Mesenteric fat pad (tissue), 1 donor: ENCODE measurements around the gene APOC3. TPM values are rescaled to one million over a fixed set of nuclear protein-coding genes. Genes with fewer than 3 reads are reported as not detected.

ENCODE experiments used
- DNase-seq: peaks from one replicate; pipeline ENCODE4 v3.0.0-alpha.2; 2020; ENCODE audit warnings: low spot score
- total RNA-seq: library from RNA; stranded (reverse); fragmentation: NEBNext Ultra II Directional; extraction: Animal tissue kit (Norgen Biotek cat#: 25700); gene quantifications from one replicate; pipeline ENCODE4 v1.2.1, GENCODE V29; 2021
- donor health status: DM: yes; HTN: yes; CAD: no.

APOC3 gene
- total RNA-seq, 1 donor from 2014 or later: 2.2 TPM

DNA sequence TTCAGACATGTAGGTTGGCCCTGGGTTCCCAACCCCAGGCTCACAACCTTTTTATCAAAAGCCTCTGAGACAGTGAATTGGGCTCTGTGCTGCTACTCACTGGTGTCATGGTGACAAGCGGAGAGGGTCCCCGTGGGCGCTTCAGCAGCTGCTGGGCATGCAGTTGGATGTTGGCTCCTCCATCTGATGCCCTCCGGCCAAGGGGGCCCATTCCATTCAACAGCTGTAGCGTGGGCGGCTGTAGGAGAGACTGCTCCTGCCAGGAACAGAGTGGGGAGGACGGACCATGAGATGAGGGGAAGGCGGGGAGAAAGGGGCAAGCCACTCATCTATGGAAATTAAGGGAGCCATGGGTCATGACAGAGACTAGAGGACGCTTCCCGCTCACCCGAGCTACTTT, 43.7 kb downstream of the APOC3 start:
- DNase-seq: no peak

DNA sequence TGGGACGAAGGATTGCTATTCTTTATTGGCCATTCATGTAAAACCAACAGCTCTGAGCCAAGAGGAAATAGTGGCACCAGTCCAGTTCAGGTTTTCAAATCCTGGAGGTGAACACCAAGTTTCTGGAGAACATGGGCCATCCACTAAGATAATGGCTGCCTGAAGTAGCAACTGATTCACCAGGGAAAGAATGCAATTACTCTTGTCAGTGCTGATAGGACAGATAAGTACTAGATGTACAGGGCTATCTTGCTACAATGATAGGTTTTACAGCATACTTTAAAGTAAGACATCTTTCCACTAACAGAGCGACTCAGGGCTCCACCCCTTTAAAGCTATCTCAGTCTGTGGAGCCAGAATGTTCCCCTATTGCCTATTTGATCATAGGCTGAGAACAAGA, 44.5 kb downstream of the APOC3 start:
- no peak for DNase-seq

DNA sequence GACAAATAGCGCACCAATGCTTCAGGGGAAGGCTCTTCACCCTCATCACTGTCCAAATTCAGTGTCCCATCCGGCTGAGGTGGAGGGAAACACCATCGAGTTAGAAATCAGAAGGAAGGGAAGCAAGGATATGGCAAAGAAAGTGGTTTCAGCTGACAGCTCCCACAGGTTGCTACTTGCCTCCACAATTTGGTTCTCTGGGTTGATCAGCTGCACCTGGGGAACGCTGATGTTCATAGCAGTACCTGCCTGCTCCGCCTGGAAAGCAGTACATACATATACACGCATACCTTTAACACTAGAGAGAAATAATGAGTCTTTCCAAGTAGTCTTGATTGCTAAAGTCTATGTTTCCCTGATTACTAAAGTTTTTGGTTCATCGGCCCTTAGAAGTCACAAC, 45.5 kb downstream of the APOC3 start:
- no peak for DNase-seq

- DNase-seq: no peak
Measured at GRCh38 chr11:116876656-116877055, 46.9 kb downstream of the APOC3 start.

DNA sequence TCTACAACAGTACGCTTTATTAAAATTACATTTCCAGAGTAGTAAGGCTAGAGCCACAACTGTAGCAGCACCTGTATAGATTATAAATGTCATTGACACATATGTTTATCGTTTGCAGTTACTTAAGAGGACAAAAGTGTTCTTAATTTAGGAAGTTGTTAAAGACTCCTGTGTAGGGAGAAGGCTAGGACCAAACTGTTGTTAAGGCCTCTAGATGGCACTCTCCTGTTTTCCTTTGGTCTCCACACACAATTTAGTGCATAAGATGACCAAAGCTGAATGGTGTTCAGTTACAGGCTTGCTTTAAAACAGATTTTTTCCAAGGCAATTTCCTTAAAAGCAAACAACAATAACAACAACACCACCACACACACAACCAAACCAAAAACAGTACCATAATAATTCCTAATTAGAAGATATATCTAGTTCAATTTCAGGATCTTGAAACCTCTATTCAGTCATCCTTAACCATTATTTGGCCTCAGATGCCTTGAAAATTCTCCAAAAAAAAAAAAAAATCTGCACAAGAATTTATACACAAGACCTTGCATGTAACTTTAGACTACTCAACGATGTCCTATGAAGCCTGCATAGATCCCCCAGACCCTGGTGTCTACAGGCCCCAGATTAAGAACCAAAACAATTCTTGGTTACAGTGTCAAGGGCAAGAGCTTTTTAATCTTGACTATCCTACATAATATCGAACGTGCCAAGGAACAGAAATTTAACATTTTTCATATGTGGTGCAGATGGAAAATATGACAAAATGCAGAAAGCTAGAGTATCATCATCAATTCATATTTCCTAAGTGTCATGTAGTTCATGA, 50.3 kb downstream of the APOC3 start:
- DNase-seq: no peak

DNA sequence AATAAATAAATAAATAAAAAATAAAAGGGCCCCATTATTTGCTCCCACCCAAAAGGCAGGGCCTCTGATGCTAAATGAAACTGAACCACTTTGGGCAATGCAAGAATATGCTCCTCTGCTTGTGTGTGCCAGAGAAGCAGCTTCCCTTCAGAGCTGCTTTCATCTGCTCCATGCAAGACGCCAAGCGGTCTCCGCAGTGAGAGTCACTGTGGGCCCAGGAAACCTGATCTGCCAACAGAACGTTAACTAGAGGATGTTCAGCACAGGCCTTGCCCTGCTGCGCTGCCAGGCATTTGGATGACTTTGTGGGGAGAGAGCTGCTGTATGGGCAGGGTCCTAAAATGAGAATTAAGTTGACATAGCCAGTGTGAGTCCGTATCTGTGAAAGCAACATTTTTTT, 51.4 kb downstream of the APOC3 start:
- DNase-seq: no peak

- no peak for DNase-seq
Measured at GRCh38 chr11:116882386-116882785, 52.7 kb downstream of the APOC3 start.

Other genes with a start within 250 kb of the APOC3 start
- 13.4 TPM for gene BUD13, start 56.9 kb upstream of the APOC3 start, total RNA-seq
- gene ZPR1, start 41.9 kb upstream of the APOC3 start, total RNA-seq: 79.1 TPM
- not detected for gene APOA5, start 38.0 kb upstream of the APOC3 start, total RNA-seq
- 15.0 TPM for gene APOA4, start 6.6 kb upstream of the APOC3 start, total RNA-seq
- gene APOA1, start 7.7 kb downstream of the APOC3 start, total RNA-seq: 4.2 TPM